B cell (primary cell): ENCODE results near the gene CNKSR3. TPM values are rescaled to one million over a fixed set of nuclear protein-coding genes. Genes with fewer than 3 reads are reported as not detected.

Experiments used
- ATAC-seq: fragments of 200-7000 bp; cut with Tn5 transposase; one replicate; pipeline ENCODE4 v1.10.0; 2021; ENCODE audit warnings: low read depth, mild to moderate bottlenecking, moderate number of reproducible peaks, moderate library complexity
- CTCF ChIA-PET: fragments of 350-600 bp; sonication (Branson Sonifier 250); formaldehyde crosslinking; loops from one replicate; lab custom pipeline; 2021; ENCODE audit warnings: antibody characterized with exemption, inconsistent platforms; lab: Charles Lee
- POLR2A ChIA-PET: fragments of 350-600 bp; sonication (Branson Sonifier 250); formaldehyde crosslinking; loops from one replicate; lab custom pipeline; 2021; ENCODE audit warnings: antibody characterized with exemption; lab: Charles Lee
- DNase-seq: peaks from one replicate; pipeline ENCODE4 v3.0.0; 2013
- H2AFZ ChIP-seq: 2 replicates; pipeline ENCODE4 v1.6.1; 2012; ENCODE audit warnings: mild to moderate bottlenecking, low read depth, low read length; ENCODE audit not compliant: insufficient read depth, poor library complexity, severe bottlenecking
- H3K27ac ChIP-seq, 2 donors: 1 replicate in 1 of 2; 2 replicates in 1 of 2; pipeline ENCODE4 v1.5.1; 2012 to 2013; ENCODE audit warnings: low read length in 2 of 2, mild to moderate bottlenecking in 2 of 2, moderate library complexity in 1 of 2
- H3K27me3 ChIP-seq, 4 experiments: fragments of 200-600 bp in 1 of 4; sonication (generic) in 1 of 4; replicated peaks in 1 of 4; 1 replicate in 2 of 4; 2 replicates in 2 of 4; pipeline versions ENCODE4 v1.6.1 to v1.7.0; 2013 to 2016; ENCODE audit warnings: low read length in 3 of 4, mild to moderate bottlenecking in 2 of 4, mixed read lengths in 1 of 4, moderate library complexity in 1 of 4; ENCODE audit not compliant: insufficient read depth in 4 of 4, control insufficient read depth in 3 of 4; ENCODE audit errors: control extremely low read depth in 1 of 4
- H3K36me3 ChIP-seq, 2 experiments: replicated peaks in 1 of 2; 1 replicate in 1 of 2; 2 replicates in 1 of 2; pipeline versions ENCODE4 v1.6.1 to v1.7.1; 2013; ENCODE audit warnings: low read length in 1 of 2; ENCODE audit not compliant: insufficient read depth in 2 of 2, control insufficient read depth in 1 of 2; ENCODE audit errors: control extremely low read depth in 1 of 2, extremely low read depth in 1 of 2
- H3K4me1 ChIP-seq, 2 donors: fragments of 200-600 bp in 1 of 2; sonication (generic) in 1 of 2; 1 replicate in 1 of 2; 2 replicates in 1 of 2; pipeline versions ENCODE4 v1.5.1 to v1.6.1; 2013 to 2017; ENCODE audit warnings: low read length in 2 of 2; ENCODE audit not compliant: control insufficient read depth in 2 of 2, insufficient read depth in 2 of 2
- H3K4me2 ChIP-seq: replicated peaks from 2 replicates; pipeline ENCODE3; 2012; ENCODE audit warnings: mild to moderate bottlenecking, low read depth, low read length; ENCODE audit not compliant: poor library complexity, severe bottlenecking
- H3K4me3 ChIP-seq, 5 experiments: fragments of 200-600 bp in 1 of 5; sonication (generic) in 1 of 5; 1 replicate in 3 of 5; 2 replicates in 2 of 5; pipeline versions ENCODE4 v1.5.1 to v1.7.0; 2011 to 2016; ENCODE audit warnings: low read length in 4 of 5, mild to moderate bottlenecking in 4 of 5, low read depth in 2 of 5, control low read depth in 1 of 5, moderate library complexity in 1 of 5; ENCODE audit not compliant: insufficient read depth in 1 of 5; ENCODE audit errors: control extremely low read depth in 1 of 5, extremely low read depth in 1 of 5
- H3K79me2 ChIP-seq: fragments of 200-600 bp; sonication (generic); one replicate; pipeline ENCODE4 v1.6.0; 2016; ENCODE audit warnings: low read length; ENCODE audit not compliant: control insufficient read depth, insufficient read depth
- H3K9ac ChIP-seq: fragments of 200-600 bp; sonication (generic); 2 replicates; pipeline ENCODE4 v1.6.1; 2017; ENCODE audit warnings: mild to moderate bottlenecking, low read length, moderate library complexity
- H3K9me3 ChIP-seq, 3 donors: one replicate each; pipeline versions ENCODE4 v1.6.1 to v1.7.1; 2013; ENCODE audit warnings: low read length in 2 of 3; ENCODE audit not compliant: control insufficient read depth in 2 of 3, insufficient read depth in 1 of 3; ENCODE audit errors: control extremely low read depth in 1 of 3
- H4K20me1 ChIP-seq: 2 replicates; pipeline ENCODE4 v1.6.0; 2012; ENCODE audit warnings: mild to moderate bottlenecking, low read length; ENCODE audit not compliant: insufficient read depth, control insufficient read depth, poor library complexity, severe bottlenecking
- H3K27ac Mint-ChIP-seq: one replicate; pipeline ENCODE4 v1.8.0; 2021; ENCODE audit warnings: mixed read lengths
- H3K27me3 Mint-ChIP-seq: one replicate; pipeline ENCODE4 v1.8.0; 2021; ENCODE audit warnings: mixed read lengths
- H3K4me1 Mint-ChIP-seq: one replicate; pipeline ENCODE4 v1.8.0; 2021; ENCODE audit warnings: mixed read lengths
- H3K4me3 Mint-ChIP-seq: one replicate; pipeline ENCODE4 v1.8.0; 2021; ENCODE audit warnings: mixed read lengths
- H3K9me3 Mint-ChIP-seq: one replicate; pipeline ENCODE4 v1.8.0; 2022; ENCODE audit warnings: mixed read lengths; ENCODE audit not compliant: insufficient read depth
- CTCF ChIP-seq: fragments of 200-600 bp; IDR thresholded peaks from one replicate; pipeline ENCODE4 v1.8.0; 2022; ENCODE audit warnings: antibody characterized with exemption, mild to moderate bottlenecking
- EZH2 ChIP-seq: IDR thresholded peaks from 2 replicates; pipeline ENCODE4 v1.6.1; 2012; ENCODE audit warnings: borderline replicate concordance, low read depth, mild to moderate bottlenecking, moderate library complexity, low read length; ENCODE audit not compliant: insufficient read depth, poor library complexity, severe bottlenecking
- WGBS: methylation state at CpG from one replicate; pipeline ENCODE4 v1.1.5; 2013; ENCODE audit warnings: missing lambda C conversion rate; ENCODE audit not compliant: insufficient coverage; 5-methylcytosine and 5-hydroxymethylcytosine counted together
- intact Hi-C: fragments of 100-400 bp; cut with micrococcal nuclease; formaldehyde crosslinking; loops from one replicate; pipeline ENCODE4 v1.10.0; 2022
- polyA plus RNA-seq: library from polyadenylated mRNA; depleted of rRNA; stranded (reverse); fragments of >200 nt; gene quantifications from 2 replicates; pipeline ENCODE4 v1.2.3, GENCODE V29; 2012
- total RNA-seq, 2 donors: library from RNA; stranded (reverse); fragments of 120-200 nt in 1 of 2; gene quantifications; 1 replicate in 1 of 2; 2 replicates in 1 of 2; pipeline versions ENCODE4 v1.2.3 to v1.2.4, GENCODE V29; 2013 to 2022

CNKSR3 gene
- total and polyA plus RNA-seq, 2 donors (not counting 1 experiment from before 2014, with no cell fraction given): not detected

- no peak for DNase-seq
- WGBS: 60% methylated on average over 12 of the region's 12 CpGs
- H2AFZ ChIP-seq: no peak overlapping the region
- TF ChIP-seq CTCF: no peak
- no peak for TF ChIP-seq EZH2
- intact Hi-C loops: no loop called here
- H3K36me3 ChIP-seq: no peaks in the 10 kb centered on the region
- no peak overlapping the region for H3K27ac ChIP-seq
- H4K20me1 ChIP-seq: no peaks in the 10 kb centered on the region
- H3K9me3 ChIP-seq: no peaks in the 10 kb centered on the region
- Mint-ChIP-seq H3K27ac (no peak overlapping the region), H3K4me1 (no peaks in the 10 kb centered on the region), H3K4me3 (no peak overlapping the region), H3K27me3 (no peaks in the 10 kb centered on the region), H3K9me3 (no peaks in the 10 kb centered on the region)
- no peaks in the 10 kb centered on the region for H3K4me1 ChIP-seq
- H3K4me3 ChIP-seq: no peak overlapping the region
- ChIA-PET POLR2A (no interaction called here), CTCF (no interaction called here)
- H3K27me3 ChIP-seq: peaks cover 0 to 4% (median 0%) of the 10 kb centered on the region in 4 experiments
- no peak overlapping the region for H3K4me2 ChIP-seq
- no peak overlapping the region for H3K9ac ChIP-seq
- H3K79me2 ChIP-seq: no peaks in the 10 kb centered on the region
- no peak for ATAC-seq
Observed at GRCh38 chr6:154478021-154478700, 32.3 kb downstream of the CNKSR3 start.

GRCh38 chr6:154476494-154476893 lies 34.0 kb downstream of the CNKSR3 start:
- intact Hi-C loops: no loop called here
- ChIA-PET CTCF (no interaction called here), POLR2A (no interaction called here)
- no peaks in the 10 kb centered on the region for H3K9me3 ChIP-seq
- H3K4me2 ChIP-seq: no peak overlapping the region
- no peaks in the 10 kb centered on the region for H3K27me3 ChIP-seq
- no peak overlapping the region for H3K27ac ChIP-seq
- H3K4me1 ChIP-seq: no peaks in the 10 kb centered on the region
- WGBS: no CpG with 5 or more reads among the region's 4 CpGs
- no peaks in the 10 kb centered on the region for H3K4me1 Mint-ChIP-seq
- no peaks in the 10 kb centered on the region for H3K27me3 Mint-ChIP-seq
- TF ChIP-seq CTCF (no peak), EZH2 (no peak)
- no peak overlapping the region for H3K27ac Mint-ChIP-seq
- H2AFZ ChIP-seq: no peak overlapping the region
- H4K20me1 ChIP-seq: no peaks in the 10 kb centered on the region
- no peak overlapping the region for H3K9ac ChIP-seq
- DNase-seq: no peak
- no peaks in the 10 kb centered on the region for H3K9me3 Mint-ChIP-seq
- no peak overlapping the region for H3K4me3 ChIP-seq
- no peak for ATAC-seq
- H3K79me2 ChIP-seq: no peaks in the 10 kb centered on the region
- no peak overlapping the region for H3K4me3 Mint-ChIP-seq
- H3K36me3 ChIP-seq: no peaks in the 10 kb centered on the region
